ENCODE data around the gene EPHA6. TPM values are rescaled to one million over a fixed set of nuclear protein-coding genes. Genes with fewer than 3 reads are reported as not detected.
A peak's percentile ranks its signal among the peaks of the same experiment; 100 is the strongest.

The EPHA6 gene
- total RNA-seq, 6 donors from 2014 or later = 0.14 to 1.0 (median 0.57) TPM; not detected in 3

DNA sequence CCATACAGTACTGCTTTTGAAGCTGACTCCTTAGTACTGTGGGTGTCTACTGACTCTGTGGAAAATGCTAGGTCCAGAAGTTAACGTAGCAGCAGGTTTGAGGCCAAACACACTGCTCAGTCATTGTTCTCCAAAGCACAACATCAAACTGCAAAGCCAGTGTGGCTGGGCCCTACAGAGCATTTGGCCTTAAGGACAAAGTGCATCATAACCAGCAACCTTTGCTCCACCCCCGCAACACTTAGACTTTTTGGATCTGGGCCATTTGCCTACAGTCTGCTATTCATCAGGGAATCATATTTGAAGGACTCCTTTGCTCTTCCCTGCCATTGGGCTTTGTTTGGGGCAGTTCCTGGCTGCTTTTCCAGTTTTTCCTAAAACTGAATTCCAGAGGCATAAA, 907.1 kb downstream of the EPHA6 start:
- 92 to 100% methylated on average over 2 of the region's 2 CpGs for WGBS, 2 donors
- DNase-seq (no peak), ATAC-seq (ENCODE audit: low FRiP score in 2 of 2) (no peak)
- Histone ChIP-seq H3K4me3 (no peak overlapping the region), H3K9me3 (no peaks in the 10 kb centered on the region), H3K4me1 (no peaks in the 10 kb centered on the region), H3K27ac (no peak overlapping the region), H3K36me3 (no peaks in the 10 kb centered on the region), H3K27me3 (no peaks in the 10 kb centered on the region)
- TF ChIP-seq POLR2A (IDR thresholded peaks at IDR 0.05) (no peak), EP300 (IDR thresholded peaks at IDR 0.05) (no peak), POLR2AphosphoS5 (IDR thresholded peaks at IDR 0.05) (no peak)
- TF ChIP-seq, protein P1, sequence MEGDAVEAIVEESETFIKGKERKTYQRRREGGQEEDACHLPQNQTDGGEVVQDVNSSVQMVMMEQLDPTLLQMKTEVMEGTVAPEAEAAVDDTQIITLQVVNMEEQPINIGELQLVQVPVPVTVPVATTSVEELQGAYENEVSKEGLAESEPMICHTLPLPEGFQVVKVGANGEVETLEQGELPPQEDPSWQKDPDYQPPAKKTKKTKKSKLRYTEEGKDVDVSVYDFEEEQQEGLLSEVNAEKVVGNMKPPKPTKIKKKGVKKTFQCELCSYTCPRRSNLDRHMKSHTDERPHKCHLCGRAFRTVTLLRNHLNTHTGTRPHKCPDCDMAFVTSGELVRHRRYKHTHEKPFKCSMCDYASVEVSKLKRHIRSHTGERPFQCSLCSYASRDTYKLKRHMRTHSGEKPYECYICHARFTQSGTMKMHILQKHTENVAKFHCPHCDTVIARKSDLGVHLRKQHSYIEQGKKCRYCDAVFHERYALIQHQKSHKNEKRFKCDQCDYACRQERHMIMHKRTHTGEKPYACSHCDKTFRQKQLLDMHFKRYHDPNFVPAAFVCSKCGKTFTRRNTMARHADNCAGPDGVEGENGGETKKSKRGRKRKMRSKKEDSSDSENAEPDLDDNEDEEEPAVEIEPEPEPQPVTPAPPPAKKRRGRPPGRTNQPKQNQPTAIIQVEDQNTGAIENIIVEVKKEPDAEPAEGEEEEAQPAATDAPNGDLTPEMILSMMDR (IDR thresholded peaks at IDR 0.05) = no peak

DNA sequence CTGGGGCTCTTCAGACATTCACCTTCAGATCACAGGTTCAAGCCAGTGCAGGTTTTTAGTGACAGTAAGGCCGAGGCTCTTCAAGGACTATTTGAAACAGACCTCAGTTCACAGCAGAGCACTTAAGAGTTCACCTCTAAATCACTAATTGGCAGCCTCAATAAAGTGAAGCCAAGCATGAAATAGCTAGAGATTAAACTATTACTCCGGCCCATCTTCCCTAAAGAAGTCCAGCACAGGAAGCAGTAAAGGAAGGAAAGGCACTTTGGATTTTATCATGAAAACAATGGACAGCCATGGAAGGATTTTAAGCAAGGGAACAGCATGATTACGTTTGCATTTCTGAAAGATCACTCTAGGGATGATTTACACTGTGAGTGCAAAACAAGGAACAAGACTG, 922.5 kb downstream of the EPHA6 start:
- TF ChIP-seq POLR2AphosphoS5 (IDR thresholded peaks at IDR 0.05) = no peak
- no peak for TF ChIP-seq EP300 (IDR thresholded peaks at IDR 0.05)
- no peak for TF ChIP-seq POLR2A (IDR thresholded peaks at IDR 0.05)
- TF ChIP-seq, protein P1 (IDR thresholded peaks at IDR 0.05) = no peak
- no peaks in the 10 kb centered on the region for H3K27me3 ChIP-seq
- ATAC-seq (ENCODE audit: low FRiP score in 2 of 2) (no peak), DNase-seq (no peak)
- WGBS, 2 donors = 27 to 36% methylated on average over 3 of the region's 3 CpGs
- H3K4me1 ChIP-seq = peaks cover 0 to 3% (median 0%) of the 10 kb centered on the region in 4 donors
- H3K27ac ChIP-seq = peak overlapping the region in 1 of 4 donors; percentile 54
- H3K4me3 ChIP-seq = no peak overlapping the region
- no peaks in the 10 kb centered on the region for H3K36me3 ChIP-seq
- no peaks in the 10 kb centered on the region for H3K9me3 ChIP-seq

DNA sequence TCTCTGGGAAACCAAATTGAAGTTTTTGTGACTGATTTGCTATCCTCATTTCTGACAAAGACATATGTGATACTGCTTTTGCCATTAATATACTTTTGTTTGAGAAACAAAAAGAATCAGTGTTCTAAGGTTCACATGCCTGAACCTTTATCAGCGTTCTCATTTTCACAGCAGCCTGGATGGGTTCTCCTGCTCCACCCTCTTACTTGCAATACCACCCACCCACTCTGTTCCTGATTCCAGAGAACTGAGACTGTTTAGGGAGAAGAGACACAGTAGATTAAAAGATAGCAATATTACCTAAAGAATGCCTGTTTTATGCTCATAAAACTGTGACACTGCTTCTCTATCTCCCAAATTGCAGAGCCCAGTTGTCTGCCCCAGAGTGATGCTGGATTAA, 924.4 kb downstream of the EPHA6 start:
- Histone ChIP-seq H3K27ac (no peak overlapping the region), H3K4me1 (peaks cover 0 to 3% (median 0%) of the 10 kb centered on the region in 4 donors), H3K9me3 (no peaks in the 10 kb centered on the region), H3K36me3 (no peaks in the 10 kb centered on the region), H3K4me3 (no peak overlapping the region), H3K27me3 (no peaks in the 10 kb centered on the region)
- DNase-seq = no peak
- no peak for ATAC-seq (ENCODE audit: low FRiP score in 2 of 2)
- TF ChIP-seq, protein P1 (IDR thresholded peaks at IDR 0.05) = no peak
- TF ChIP-seq POLR2AphosphoS5 (IDR thresholded peaks at IDR 0.05) (no peak), EP300 (IDR thresholded peaks at IDR 0.05) (no peak), POLR2A (IDR thresholded peaks at IDR 0.05) (no peak)
- WGBS, 2 donors = 78 to 82% methylated on average over 1 of the region's 1 CpG

DNA sequence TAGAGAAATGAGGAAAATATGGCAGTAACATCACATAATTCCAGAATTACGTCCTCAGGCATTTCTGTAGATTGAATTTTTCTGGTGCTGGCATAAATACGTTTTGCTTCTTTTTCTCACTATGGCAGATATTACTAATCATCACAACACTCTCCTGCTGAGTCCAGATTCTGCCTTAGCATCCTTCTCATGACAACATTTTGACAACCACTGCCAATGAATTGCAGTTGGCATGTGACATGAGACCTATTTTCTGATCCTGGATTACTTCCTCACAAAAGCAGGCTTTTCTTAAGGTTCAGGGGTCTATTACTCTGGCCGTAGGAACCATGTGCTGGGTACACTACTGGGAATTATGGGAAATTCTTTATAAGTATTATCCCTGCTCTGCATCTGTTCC, 927.6 kb downstream of the EPHA6 start:
- DNase-seq (no peak), ATAC-seq (ENCODE audit: low FRiP score in 2 of 2) (no peak)
- Histone ChIP-seq H3K27me3 (no peaks in the 10 kb centered on the region), H3K9me3 (no peaks in the 10 kb centered on the region), H3K27ac (no peak overlapping the region), H3K36me3 (no peaks in the 10 kb centered on the region), H3K4me3 (no peak overlapping the region), H3K4me1 (peaks cover 0 to 3% (median 0%) of the 10 kb centered on the region in 4 donors)
- 80 to 81% methylated on average over 3 of the region's 3 CpGs for WGBS, 2 donors
- TF ChIP-seq POLR2AphosphoS5 (IDR thresholded peaks at IDR 0.05) (no peak), EP300 (IDR thresholded peaks at IDR 0.05) (no peak), POLR2A (IDR thresholded peaks at IDR 0.05) (no peak)
- TF ChIP-seq, protein P1 (IDR thresholded peaks at IDR 0.05) = no peak

DNA sequence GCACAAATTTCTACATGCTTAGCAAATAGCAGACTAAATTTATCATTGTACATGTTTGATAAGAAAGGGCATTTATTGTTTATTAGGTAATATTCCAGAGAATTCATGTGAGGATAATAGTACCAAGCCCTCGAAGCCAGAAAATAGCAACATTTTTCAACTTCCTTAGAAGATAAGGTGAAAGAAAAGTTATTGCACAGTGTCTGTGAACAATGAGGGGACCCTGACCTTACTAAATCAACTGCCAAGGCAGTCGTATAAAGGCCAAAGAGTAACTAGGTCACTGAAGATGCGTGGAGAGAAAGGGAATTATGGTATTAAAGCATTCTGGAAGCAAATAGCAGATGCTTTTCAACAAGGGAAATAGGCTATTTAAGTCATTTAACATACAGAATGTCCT, 929.9 kb downstream of the EPHA6 start:
- H3K4me3 ChIP-seq = no peak overlapping the region
- H3K4me1 ChIP-seq = no peaks in the 10 kb centered on the region
- ATAC-seq (ENCODE audit: low FRiP score in 2 of 2) (no peak), DNase-seq (no peak)
- H3K27ac ChIP-seq = no peak overlapping the region
- H3K9me3 ChIP-seq = no peaks in the 10 kb centered on the region
- WGBS, 2 donors = 63 to 80% methylated on average over 3 of the region's 3 CpGs
- no peaks in the 10 kb centered on the region for H3K27me3 ChIP-seq
- TF ChIP-seq, protein P1 (IDR thresholded peaks at IDR 0.05) = no peak
- TF ChIP-seq POLR2AphosphoS5 (IDR thresholded peaks at IDR 0.05) = no peak
- TF ChIP-seq EP300 (IDR thresholded peaks at IDR 0.05) = no peak
- no peak for TF ChIP-seq POLR2A (IDR thresholded peaks at IDR 0.05)
- no peaks in the 10 kb centered on the region for H3K36me3 ChIP-seq
